HEK293 (cell line): ENCODE data around the gene MPO.

ENCODE experiments used
- CTCF ChIA-PET: fragments of 350-600 bp; formaldehyde crosslinking; extraction: SDS; loops from one replicate; lab custom pipeline; 2021; ENCODE audit warnings: antibody characterized with exemption; lab: Yijun Ruan, JAX
- POLR2A ChIA-PET: fragments of 300-600 bp; formaldehyde crosslinking; extraction: SDS; loops from one replicate; lab custom pipeline; 2020; ENCODE audit warnings: antibody characterized with exemption, inconsistent platforms; lab: Yijun Ruan, JAX
- H3K27ac ChIP-seq: fragments of 200-500 bp; sonication (Bioruptor generic); 2 replicates; pipeline ENCODE4 v1.5.1; 2014; ENCODE audit warnings: low read depth, low read length, control low read depth, inconsistent platforms; ENCODE audit errors: extremely low read depth
- H3K36me3 ChIP-seq, 2 experiments: fragments of 200-500 bp in 1 of 2; sonication (Bioruptor generic) in 1 of 2; 1 replicate in 1 of 2; 2 replicates in 1 of 2; pipeline ENCODE4 v1.5.1; 2014 to 2017; ENCODE audit warnings: inconsistent platforms in 2 of 2, low read length in 2 of 2; ENCODE audit not compliant: control insufficient read depth in 2 of 2, insufficient read depth in 1 of 2
- H3K4me1 ChIP-seq: fragments of 200-500 bp; sonication (Bioruptor generic); 2 replicates; pipeline ENCODE4 v1.5.1; 2014; ENCODE audit warnings: mild to moderate bottlenecking, low read length, inconsistent platforms; ENCODE audit not compliant: control insufficient read depth, insufficient read depth
- H3K4me3 ChIP-seq: 2 replicates; pipeline ENCODE4 v1.5.1; 2011; ENCODE audit warnings: low read depth, mild to moderate bottlenecking, control low read depth, low read length, moderate library complexity
- H3K9me3 ChIP-seq: fragments of 200-500 bp; sonication (Bioruptor generic); 2 replicates; pipeline ENCODE4 v1.5.1; 2014; ENCODE audit warnings: low read depth, low read length, inconsistent platforms; ENCODE audit not compliant: control insufficient read depth, insufficient read depth
- KLF8 ChIP-seq: fragments of 450-650 bp; formaldehyde crosslinking; IDR thresholded peaks from 2 replicates; pipeline ENCODE4 v1.5.1; 2016; ENCODE audit warnings: missing biosample characterization, missing genetic modification characterization
- KLF9 ChIP-seq: fragments of 450-650 bp; formaldehyde crosslinking; IDR thresholded peaks from 2 replicates; pipeline ENCODE4 v1.5.1; 2016; ENCODE audit warnings: missing biosample characterization, missing genetic modification characterization, low read depth
- OVOL3 ChIP-seq: fragments of 450-650 bp; formaldehyde crosslinking; IDR thresholded peaks from 2 replicates; pipeline ENCODE4 v1.5.1; 2016; ENCODE audit warnings: missing biosample characterization, missing genetic modification characterization
- PATZ1 ChIP-seq: fragments of 450-650 bp; formaldehyde crosslinking; IDR thresholded peaks from 2 replicates; pipeline ENCODE4 v1.5.1; 2016; ENCODE audit warnings: missing biosample characterization, missing genetic modification characterization
- PRDM6 ChIP-seq: fragments of 450-650 bp; formaldehyde crosslinking; IDR thresholded peaks from 2 replicates; pipeline ENCODE4 v1.5.1; 2017; ENCODE audit warnings: missing biosample characterization, missing genetic modification characterization
- SP2 ChIP-seq: fragments of 450-650 bp; formaldehyde crosslinking; IDR thresholded peaks from 2 replicates; pipeline ENCODE4 v1.5.1; 2016; ENCODE audit warnings: missing biosample characterization, missing genetic modification characterization
- TCF7L2 ChIP-seq: IDR thresholded peaks from 2 replicates; pipeline ENCODE4 v1.6.1; 2011; ENCODE audit warnings: low read depth, mild to moderate bottlenecking, inconsistent platforms, low read length, moderate library complexity, borderline replicate concordance
- ZNF148 ChIP-seq: fragments of 450-650 bp; formaldehyde crosslinking; IDR thresholded peaks from 2 replicates; pipeline ENCODE4 v1.5.0; 2017; ENCODE audit warnings: missing biosample characterization, missing genetic modification characterization, borderline replicate concordance
- ZNF169 ChIP-seq: fragments of 450-650 bp; formaldehyde crosslinking; IDR thresholded peaks from 2 replicates; pipeline ENCODE4 v1.5.1; 2016; ENCODE audit warnings: missing biosample characterization, missing genetic modification characterization
- ZNF18 ChIP-seq: fragments of 450-650 bp; formaldehyde crosslinking; IDR thresholded peaks from 2 replicates; pipeline ENCODE4 v1.5.1; 2016; ENCODE audit warnings: missing biosample characterization, missing genetic modification characterization
- ZNF184 ChIP-seq: fragments of 450-650 bp; IDR thresholded peaks from 2 replicates; pipeline ENCODE4 v1.5.1; 2018; ENCODE audit warnings: missing biosample characterization, mild to moderate bottlenecking, missing genetic modification characterization
- ZNF202 ChIP-seq: fragments of 450-650 bp; formaldehyde crosslinking; IDR thresholded peaks from 2 replicates; pipeline ENCODE4 v1.5.1; 2016; ENCODE audit warnings: missing biosample characterization, missing genetic modification characterization, borderline replicate concordance
- ZNF449 ChIP-seq: fragments of 450-650 bp; formaldehyde crosslinking; IDR thresholded peaks from 2 replicates; pipeline ENCODE4 v1.5.1; 2017; ENCODE audit warnings: missing biosample characterization, mild to moderate bottlenecking, missing genetic modification characterization, moderate library complexity
- ZNF48 ChIP-seq: fragments of 450-650 bp; formaldehyde crosslinking; IDR thresholded peaks from 2 replicates; pipeline ENCODE4 v1.5.1; 2016; ENCODE audit warnings: missing biosample characterization, missing genetic modification characterization
- ZNF792 ChIP-seq: fragments of 450-650 bp; formaldehyde crosslinking; IDR thresholded peaks from 2 replicates; pipeline ENCODE4 v1.5.1; 2016; ENCODE audit warnings: missing biosample characterization, missing genetic modification characterization
- ZNF837 ChIP-seq: fragments of 450-650 bp; formaldehyde crosslinking; IDR thresholded peaks from 2 replicates; pipeline ENCODE4 v1.5.1; 2016; ENCODE audit warnings: missing biosample characterization, missing genetic modification characterization
- ZNF843 ChIP-seq: fragments of 450-650 bp; formaldehyde crosslinking; IDR thresholded peaks from 2 replicates; pipeline ENCODE4 v1.5.1; 2016; ENCODE audit warnings: missing biosample characterization, missing genetic modification characterization
- ZSCAN16 ChIP-seq: fragments of 450-650 bp; formaldehyde crosslinking; IDR thresholded peaks from 2 replicates; pipeline ENCODE4 v1.5.1; 2016; ENCODE audit warnings: missing biosample characterization, missing genetic modification characterization

The MPO gene

GRCh38 chr17:58277107-58277801 is 3.5 kb downstream of the MPO start (continued):
- no peak for TF ChIP-seq PRDM6 (tag by site-specific recombination)
- TF ChIP-seq, all 188 proteins: peak for 2

- no peaks in the 10 kb centered on the region for H3K9me3 ChIP-seq
- H3K36me3 ChIP-seq: no peaks in the 10 kb centered on the region
- H3K4me3 ChIP-seq: no peak overlapping the region
- H3K4me1 ChIP-seq: no peaks in the 10 kb centered on the region
- POLR2A ChIA-PET: interaction anchor here (0.6 kb wide), 1 partner anchor 10 kb away, joined by 5 read pairs; no protein-coding TSS in a partner anchor
- no peak overlapping the region for H3K27ac ChIP-seq
- TF ChIP-seq KLF8 (tag by site-specific recombination): no peak
- TF ChIP-seq SP2 (tag by site-specific recombination): no peak
- TF ChIP-seq ZNF843 (tag by site-specific recombination): no peak
- TF ChIP-seq ZNF18 (tag by site-specific recombination): no peak
- TF ChIP-seq ZNF449: no peak
- no peak for TF ChIP-seq ZSCAN16 (tag by site-specific recombination)
- TF ChIP-seq OVOL3: no peak
- TF ChIP-seq TCF7L2: no peak
- no peak for TF ChIP-seq ZNF792 (tag by site-specific recombination)
- no peak for TF ChIP-seq ZNF202
- TF ChIP-seq KLF9: no peak
- no peak for TF ChIP-seq ZNF48 (tag by site-specific recombination)
- no peak for TF ChIP-seq PATZ1
- no peak for TF ChIP-seq ZNF148 (tag by site-specific recombination)
- TF ChIP-seq ZNF184 (tag by site-specific recombination): no peak
- no peak for TF ChIP-seq ZNF169 (tag by site-specific recombination)
- no peak for TF ChIP-seq ZNF837
- CTCF ChIA-PET: interaction anchor here (0.7 to 1.8 kb wide), 5 partner anchors 8 to 536 kb away, joined by 3 to 7 read pairs (median 3); partner anchors contain the start of gene MKS1
Observed at GRCh38 chr17:58276423-58276822, 4.3 kb downstream of the MPO start.
